Kidney epithelial cell (primary cell): ENCODE measurements around the gene VRK1. TPM values are rescaled to one million over a fixed set of nuclear protein-coding genes. Genes with fewer than 3 reads are reported as not detected.

ENCODE experiments used
- DNase-seq: peaks from one replicate; pipeline ENCODE4 v3.0.0-alpha.2; 2010; ENCODE audit warnings: low read depth
- H3K27me3 ChIP-seq: 2 replicates; pipeline ENCODE4 v1.6.0; 2011; ENCODE audit warnings: low read length; ENCODE audit not compliant: control insufficient read depth, insufficient read depth
- H3K36me3 ChIP-seq: 2 replicates; pipeline ENCODE4 v1.5.1; 2011; ENCODE audit warnings: low read length; ENCODE audit not compliant: control insufficient read depth, insufficient read depth
- H3K4me3 ChIP-seq: 2 replicates; pipeline ENCODE4 v1.5.1; 2011; ENCODE audit warnings: low read depth, mild to moderate bottlenecking, control low read depth, low read length
- CTCF ChIP-seq: IDR thresholded peaks from 2 replicates; pipeline ENCODE4 v1.5.1; 2011; ENCODE audit warnings: mild to moderate bottlenecking, moderate library complexity, low read length, control low read depth, inconsistent platforms; ENCODE audit not compliant: insufficient read depth, poor library complexity, severe bottlenecking
- total RNA-seq: library from RNA; depleted of rRNA; stranded (reverse); fragments of >200 nt; gene quantifications from 2 replicates; pipeline ENCODE4 v1.2.3, GENCODE V29; 2015

VRK1 gene
- total RNA-seq, 1 donor from 2014 or later: 13.0 TPM

- no peaks in the 10 kb centered on the region for H3K27me3 ChIP-seq
- H3K36me3 ChIP-seq: no peaks in the 10 kb centered on the region
- TF ChIP-seq CTCF: no peak
- no peak for DNase-seq
- H3K4me3 ChIP-seq: no peak overlapping the region
These were observed 122.8 kb downstream of the VRK1 start for GRCh38 chr14:96920023-96920422.

- TF ChIP-seq CTCF: no peak
- H3K36me3 ChIP-seq: no peaks in the 10 kb centered on the region
- no peaks in the 10 kb centered on the region for H3K27me3 ChIP-seq
- H3K4me3 ChIP-seq: no peak overlapping the region
- no peak for DNase-seq
These were observed 123.6 kb downstream of the VRK1 start for GRCh38 chr14:96920820-96921219.

- Histone ChIP-seq H3K36me3 (no peaks in the 10 kb centered on the region), H3K4me3 (no peak overlapping the region), H3K27me3 (no peaks in the 10 kb centered on the region)
- no peak for TF ChIP-seq CTCF
- DNase-seq: no peak
These were observed 125.8 kb downstream of the VRK1 start for GRCh38 chr14:96922986-96923385.

GRCh38 chr14:96925422-96925821 is 128.2 kb downstream of the VRK1 start:
- Histone ChIP-seq H3K27me3 (no peaks in the 10 kb centered on the region), H3K36me3 (no peaks in the 10 kb centered on the region), H3K4me3 (no peak overlapping the region)
- no peak for DNase-seq
- TF ChIP-seq CTCF: no peak

GRCh38 chr14:96926001-96926400 is 128.8 kb downstream of the VRK1 start:
- H3K27me3 ChIP-seq: no peaks in the 10 kb centered on the region
- no peaks in the 10 kb centered on the region for H3K36me3 ChIP-seq
- no peak for TF ChIP-seq CTCF
- DNase-seq: no peak
- no peak overlapping the region for H3K4me3 ChIP-seq

- H3K27me3 ChIP-seq: no peaks in the 10 kb centered on the region
- H3K36me3 ChIP-seq: no peaks in the 10 kb centered on the region
- H3K4me3 ChIP-seq: no peak overlapping the region
- no peak for DNase-seq
- no peak for TF ChIP-seq CTCF
These were observed 131.7 kb downstream of the VRK1 start for GRCh38 chr14:96928779-96929380.
